ENCODE measurements around the gene TTC19. TPM values are rescaled to one million over a fixed set of nuclear protein-coding genes. Genes with fewer than 3 reads are reported as not detected.

The TTC19 gene
- total and polyA plus RNA-seq, 4 donors: 12.4 to 32.4 (median 22.1) TPM

DNA sequence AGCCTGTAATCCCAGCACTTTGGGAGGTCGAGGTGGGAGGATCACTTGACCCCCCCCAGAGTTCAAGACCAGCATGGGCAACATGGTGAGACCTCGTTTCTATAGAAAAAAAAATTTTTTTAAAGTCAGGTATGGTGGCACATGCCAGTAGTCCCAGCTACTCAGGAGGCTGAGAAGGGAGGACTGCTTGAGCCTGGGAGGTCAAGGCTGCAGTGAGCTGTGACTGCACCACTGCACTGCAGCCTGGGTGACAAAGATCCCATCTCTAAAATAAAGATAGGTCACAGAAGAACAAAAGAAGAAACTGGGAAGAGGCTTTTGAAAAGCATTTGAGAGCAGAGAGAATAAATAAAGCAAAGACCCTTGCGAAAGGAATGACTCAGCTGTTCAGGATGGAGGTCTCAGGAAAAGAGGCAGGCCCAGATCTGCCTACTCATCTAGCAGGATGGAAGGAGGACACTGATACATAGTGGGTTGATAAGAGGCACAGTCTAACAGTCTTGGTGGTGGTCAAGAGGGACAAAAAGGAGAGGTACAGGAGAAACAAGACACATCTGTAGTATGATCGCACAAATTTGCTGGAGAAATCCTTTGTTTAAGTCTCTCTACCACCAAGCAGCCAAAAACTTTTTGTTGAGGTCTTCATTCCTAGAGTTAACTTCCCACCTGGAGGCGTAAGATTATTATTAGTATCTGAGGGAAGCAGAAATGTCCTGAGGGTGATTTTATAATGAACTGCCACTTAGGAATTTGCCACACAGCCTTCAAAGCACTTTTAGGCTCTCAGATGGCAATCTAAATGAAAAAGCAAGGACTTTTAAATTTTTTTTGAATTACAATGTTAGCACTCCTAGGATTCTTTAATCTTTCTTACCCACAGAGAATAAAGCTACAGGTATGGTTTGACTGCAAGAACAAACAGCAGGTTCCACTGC is 17.7 kb upstream of the TTC19 start:
- DNase-seq (no peak), ATAC-seq (ENCODE audit: low FRiP score) (no peak)
- 86 to 92% methylated on average over 5 of the region's 5 CpGs for WGBS, 2 donors
- Histone ChIP-seq H3K36me3 (ENCODE audit: control insufficient read depth in 1 of 2, insufficient read depth in 2 of 2, low read length in 1 of 2) (peaks cover 0 to 12% of the 10 kb centered on the region in 2 donors), H3K9me3 (ENCODE audit: control insufficient read depth, low read length) (no peaks in the 10 kb centered on the region), H3K27me3 (ENCODE audit: control insufficient read depth in 1 of 2, insufficient read depth in 2 of 2, low read length in 1 of 2) (no peaks in the 10 kb centered on the region), H3K4me1 (ENCODE audit: control insufficient read depth in 1 of 2, insufficient read depth in 2 of 2, low read length in 2 of 2) (no peaks in the 10 kb centered on the region), H3K27ac (ENCODE audit: low read depth in 1 of 2, low read length in 2 of 2) (no peak overlapping the region), H3K4me3 (ENCODE audit: low read length in 2 of 2) (no peak overlapping the region)
- intact Hi-C loops (cut with DNase I): no loop called here

DNA sequence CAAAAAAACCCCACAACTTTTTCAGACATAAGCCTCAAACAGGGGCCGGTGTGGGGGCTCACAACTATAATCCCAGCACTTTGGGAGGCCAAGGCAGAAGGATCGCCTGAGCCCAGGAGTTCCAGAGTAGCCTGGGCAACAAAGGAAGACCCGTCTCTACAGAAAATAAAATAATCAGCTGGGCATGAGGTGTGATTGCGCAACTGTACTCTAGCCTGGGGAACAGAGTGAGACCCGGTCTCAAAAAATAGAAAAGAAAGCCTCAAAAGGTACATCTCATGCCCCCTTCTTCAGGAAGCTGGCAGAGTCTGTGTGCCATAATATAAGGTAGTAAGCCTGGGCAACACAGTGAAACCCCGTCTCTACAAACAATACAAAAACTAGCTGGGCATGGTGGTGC is 3.3 kb upstream of the TTC19 start:
- 75 to 87% methylated on average over 6 of the region's 6 CpGs for WGBS, 2 donors
- H3K27ac ChIP-seq (ENCODE audit: low read depth in 1 of 2, low read length in 2 of 2): no peak overlapping the region
- ATAC-seq (ENCODE audit: low FRiP score) (no peak), DNase-seq (no peak)
- H3K9me3 ChIP-seq (ENCODE audit: control insufficient read depth, low read length): no peaks in the 10 kb centered on the region
- no peaks in the 10 kb centered on the region for H3K4me1 ChIP-seq (ENCODE audit: control insufficient read depth in 1 of 2, insufficient read depth in 2 of 2, low read length in 2 of 2)
- no peak overlapping the region for H3K4me3 ChIP-seq (ENCODE audit: low read length in 2 of 2)
- no peaks in the 10 kb centered on the region for H3K27me3 ChIP-seq (ENCODE audit: control insufficient read depth in 1 of 2, insufficient read depth in 2 of 2, low read length in 1 of 2)
- no peaks in the 10 kb centered on the region for H3K36me3 ChIP-seq (ENCODE audit: control insufficient read depth in 1 of 2, insufficient read depth in 2 of 2, low read length in 1 of 2)
- intact Hi-C loops (cut with DNase I): loop anchor here (5.0 kb wide), 1 partner anchor 169 kb away; no protein-coding TSS in a partner anchor

GRCh38 chr17:15998031-15998562 is 1.5 kb upstream of the TTC19 start:
- WGBS, 2 donors: 76 to 79% methylated on average over 4 of the region's 4 CpGs
- Histone ChIP-seq H3K27me3 (ENCODE audit: control insufficient read depth in 1 of 2, insufficient read depth in 2 of 2, low read length in 1 of 2) (no peaks in the 10 kb centered on the region), H3K27ac (ENCODE audit: low read depth in 1 of 2, low read length in 2 of 2) (no peak overlapping the region), H3K36me3 (ENCODE audit: control insufficient read depth in 1 of 2, insufficient read depth in 2 of 2, low read length in 1 of 2) (no peaks in the 10 kb centered on the region), H3K4me1 (ENCODE audit: control insufficient read depth in 1 of 2, insufficient read depth in 2 of 2, low read length in 2 of 2) (no peaks in the 10 kb centered on the region), H3K4me3 (ENCODE audit: low read length in 2 of 2) (no peak overlapping the region), H3K9me3 (ENCODE audit: control insufficient read depth, low read length) (no peaks in the 10 kb centered on the region)
- intact Hi-C loops (cut with DNase I): loop anchor here (2.0 to 5.0 kb wide), 2 partner anchors 171 to 735 kb away; no protein-coding TSS in a partner anchor
- no peak for ATAC-seq (ENCODE audit: low FRiP score)
- DNase-seq: no peak

- H3K36me3 ChIP-seq (ENCODE audit: control insufficient read depth in 1 of 2, insufficient read depth in 2 of 2, low read length in 1 of 2): peaks cover 6 to 10% of the 10 kb centered on the region in 2 donors
These were observed 577 bp downstream of the TTC19 start for GRCh38 chr17:15999974-16000827.

DNA sequence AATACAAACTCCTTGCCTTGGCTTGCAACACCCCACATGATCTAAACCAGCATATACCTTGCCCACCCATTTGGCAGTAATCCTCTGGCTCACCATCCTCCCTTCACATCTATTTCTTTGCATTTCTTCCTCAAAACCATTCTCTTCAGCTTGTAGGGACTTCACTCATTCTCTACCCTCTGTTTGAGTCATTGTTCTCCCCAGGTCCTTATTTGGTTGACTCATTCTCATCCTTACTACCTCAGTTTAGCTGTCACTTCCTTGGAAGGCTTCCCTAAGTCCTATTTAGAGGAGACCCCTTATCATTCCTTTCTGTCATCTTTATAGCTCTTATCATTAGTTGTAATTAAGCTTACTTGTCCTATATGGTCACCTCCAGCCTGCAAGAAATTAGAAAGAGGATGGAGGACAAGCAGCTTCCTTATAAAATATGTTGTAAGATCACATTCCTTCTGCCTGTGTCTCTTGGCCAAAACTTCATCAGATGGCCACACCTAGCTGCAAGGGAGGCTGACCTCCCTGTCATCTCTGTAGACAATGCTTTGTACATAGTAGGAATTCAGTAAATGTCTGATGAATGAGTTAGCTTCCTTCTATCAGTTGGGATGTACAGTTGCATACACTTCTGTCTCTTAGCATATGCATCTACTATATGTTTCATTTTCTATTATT is 1.7 kb downstream of the TTC19 start:
- DNase-seq (no peak), ATAC-seq (ENCODE audit: low FRiP score) (no peak)
- intact Hi-C loops (cut with DNase I): no loop called here
- H3K27ac ChIP-seq (ENCODE audit: low read depth in 1 of 2, low read length in 2 of 2): no peak overlapping the region
- H3K27me3 ChIP-seq (ENCODE audit: control insufficient read depth in 1 of 2, insufficient read depth in 2 of 2, low read length in 1 of 2): no peaks in the 10 kb centered on the region
- peaks cover 6 to 13% of the 10 kb centered on the region in 2 donors for H3K36me3 ChIP-seq (ENCODE audit: control insufficient read depth in 1 of 2, insufficient read depth in 2 of 2, low read length in 1 of 2)
- no peaks in the 10 kb centered on the region for H3K9me3 ChIP-seq (ENCODE audit: control insufficient read depth, low read length)
- H3K4me3 ChIP-seq (ENCODE audit: low read length in 2 of 2): peak overlapping the region in 1 of 2 donors; percentile 15
- H3K4me1 ChIP-seq (ENCODE audit: control insufficient read depth in 1 of 2, insufficient read depth in 2 of 2, low read length in 2 of 2): no peaks in the 10 kb centered on the region

More at GRCh38 chr17:15999974-16000827, 577 bp downstream of the TTC19 start:
- Histone ChIP-seq H3K9me3 (ENCODE audit: control insufficient read depth, low read length) (no peaks in the 10 kb centered on the region), H3K27me3 (ENCODE audit: control insufficient read depth in 1 of 2, insufficient read depth in 2 of 2, low read length in 1 of 2) (no peaks in the 10 kb centered on the region), H3K4me3 (ENCODE audit: low read length in 2 of 2) (peak overlapping the region; percentile 57 to 59), H3K4me1 (ENCODE audit: control insufficient read depth in 1 of 2, insufficient read depth in 2 of 2, low read length in 2 of 2) (no peaks in the 10 kb centered on the region), H3K27ac (ENCODE audit: low read depth in 1 of 2, low read length in 2 of 2) (peak overlapping the region; percentile 34 to 97)
- DNase-seq (peak in 1 of 2 donors; percentile 59), ATAC-seq (ENCODE audit: low FRiP score) (peak; percentile 12)
- intact Hi-C loops (cut with DNase I): loop anchor here (2.0 to 5.0 kb wide), 2 partner anchors 173 to 737 kb away; no protein-coding TSS in a partner anchor
- WGBS, 2 donors: 2% methylated on average over 51 to 64 of the region's 64 CpGs

DNA sequence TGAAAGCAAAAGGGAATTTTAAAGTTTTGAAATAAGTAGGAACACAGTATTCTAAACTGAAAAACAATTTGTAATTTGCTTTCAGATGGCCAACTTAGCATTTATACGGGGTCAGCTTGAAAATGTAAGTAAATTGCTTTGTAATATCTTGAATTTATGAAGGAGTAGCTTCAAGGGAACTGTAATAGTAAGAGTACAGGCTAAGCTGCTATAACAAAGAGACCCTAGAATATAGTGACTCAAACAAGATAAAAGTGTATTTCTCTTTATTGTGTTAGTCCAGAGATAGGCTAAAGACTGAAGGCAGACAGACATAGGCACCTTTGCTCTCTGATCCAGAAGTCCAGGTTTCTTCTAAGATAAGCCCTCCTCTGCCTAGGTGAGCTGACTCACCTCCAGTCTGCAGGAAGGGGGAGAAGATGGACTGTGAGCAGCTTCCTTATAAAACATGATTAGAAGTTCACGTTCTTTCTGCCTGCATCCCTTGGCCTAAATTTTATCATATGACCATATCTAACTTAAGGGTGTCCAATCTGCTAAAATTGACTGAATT is 3.2 kb downstream of the TTC19 start:
- intact Hi-C loops (cut with DNase I): no loop called here
- Histone ChIP-seq H3K27ac (ENCODE audit: low read depth in 1 of 2, low read length in 2 of 2) (no peak overlapping the region), H3K4me3 (ENCODE audit: low read length in 2 of 2) (no peak overlapping the region), H3K27me3 (ENCODE audit: control insufficient read depth in 1 of 2, insufficient read depth in 2 of 2, low read length in 1 of 2) (no peaks in the 10 kb centered on the region), H3K4me1 (ENCODE audit: control insufficient read depth in 1 of 2, insufficient read depth in 2 of 2, low read length in 2 of 2) (no peaks in the 10 kb centered on the region), H3K36me3 (ENCODE audit: control insufficient read depth in 1 of 2, insufficient read depth in 2 of 2, low read length in 1 of 2) (peaks cover 6 to 16% of the 10 kb centered on the region in 2 donors), H3K9me3 (ENCODE audit: control insufficient read depth, low read length) (no peaks in the 10 kb centered on the region)
- ATAC-seq (ENCODE audit: low FRiP score) (no peak), DNase-seq (no peak)
- 95% methylated on average over 2 of the region's 2 CpGs for WGBS, 2 donors

DNA sequence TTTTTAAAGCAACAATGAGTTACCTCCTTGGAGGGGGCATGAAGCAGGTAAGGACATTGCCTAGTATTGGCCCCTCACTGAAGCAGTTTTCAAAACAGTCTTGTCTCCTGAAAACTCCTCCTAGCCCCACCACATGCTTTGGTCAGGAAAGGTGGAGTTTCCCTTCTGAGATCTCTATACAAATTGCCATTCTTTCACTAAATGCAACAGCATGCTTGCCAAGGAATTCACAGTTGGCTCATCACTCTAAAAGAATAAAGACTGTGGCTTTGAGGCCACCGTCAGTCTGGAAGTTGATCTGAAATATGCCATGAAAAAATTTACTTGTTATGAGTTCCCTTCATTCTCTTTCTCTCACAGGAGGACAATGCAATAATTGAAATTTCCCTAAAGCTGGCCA is 4.2 kb downstream of the TTC19 start:
- H3K27me3 ChIP-seq (ENCODE audit: control insufficient read depth in 1 of 2, insufficient read depth in 2 of 2, low read length in 1 of 2): peaks cover 0 to 1% of the 10 kb centered on the region in 2 donors
- no peak overlapping the region for H3K27ac ChIP-seq (ENCODE audit: low read depth in 1 of 2, low read length in 2 of 2)
- ATAC-seq (ENCODE audit: low FRiP score) (no peak), DNase-seq (no peak)
- H3K36me3 ChIP-seq (ENCODE audit: control insufficient read depth in 1 of 2, insufficient read depth in 2 of 2, low read length in 1 of 2): peaks cover 6 to 21% of the 10 kb centered on the region in 2 donors
- peaks cover 0 to 2% of the 10 kb centered on the region in 2 donors for H3K4me1 ChIP-seq (ENCODE audit: control insufficient read depth in 1 of 2, insufficient read depth in 2 of 2, low read length in 2 of 2)
- H3K4me3 ChIP-seq (ENCODE audit: low read length in 2 of 2): no peak overlapping the region
- intact Hi-C loops (cut with DNase I): no loop called here
- no peaks in the 10 kb centered on the region for H3K9me3 ChIP-seq (ENCODE audit: control insufficient read depth, low read length)
- WGBS, 2 donors: 85 to 89% methylated on average over 1 of the region's 1 CpG

- Histone ChIP-seq H3K4me1 (ENCODE audit: control insufficient read depth in 1 of 2, insufficient read depth in 2 of 2, low read length in 2 of 2) (peaks cover 0 to 2% of the 10 kb centered on the region in 2 donors), H3K36me3 (ENCODE audit: control insufficient read depth in 1 of 2, insufficient read depth in 2 of 2, low read length in 1 of 2) (peaks cover 6 to 21% of the 10 kb centered on the region in 2 donors), H3K4me3 (ENCODE audit: low read length in 2 of 2) (no peak overlapping the region), H3K9me3 (ENCODE audit: control insufficient read depth, low read length) (no peaks in the 10 kb centered on the region), H3K27me3 (ENCODE audit: control insufficient read depth in 1 of 2, insufficient read depth in 2 of 2, low read length in 1 of 2) (peaks cover 0 to 1% of the 10 kb centered on the region in 2 donors), H3K27ac (ENCODE audit: low read depth in 1 of 2, low read length in 2 of 2) (no peak overlapping the region)
- ATAC-seq (ENCODE audit: low FRiP score) (no peak), DNase-seq (no peak)
- intact Hi-C loops (cut with DNase I): no loop called here
- WGBS, 2 donors: 96 to 98% methylated on average over 1 of the region's 1 CpG
These were observed 6.0 kb downstream of the TTC19 start for GRCh38 chr17:16005636-16006035.

Measured in aorta (tissue), 5 donors.